Posterior vena cava (tissue), 2 donors: Measurements from ENCODE around the gene TGFB1I1. TPM values are rescaled to one million over a fixed set of nuclear protein-coding genes. Genes with fewer than 3 reads are reported as not detected.
"Not testable (repeated sequence)": the region's sequence is repeated elsewhere in the genome, so short reads cannot be mapped to it uniquely, and the experiment has no call there.

Experiments
- DNase-seq: peaks from one replicate; pipeline ENCODE4 v3.0.0-alpha.2; 2020; ENCODE audit warnings: low spot score
- intact Hi-C, 2 donors: fragments of 100-400 bp; cut with DNase I; formaldehyde crosslinking; loops; one replicate each; pipeline versions ENCODE4 v1.14.1 to v1.14.2; 2022 to 2023
- total RNA-seq, 2 donors: library from RNA; stranded (reverse); fragmentation: NEBNext Ultra II Directional; extraction: Animal tissue kit (Norgen Biotek cat#: 25700); gene quantifications; one replicate each; pipeline ENCODE4 v1.2.1, GENCODE V29; 2021
- donor health status: DM: yes; HTN: yes; CAD: no.
- donor health status: DM: yes; HTN: yes; CAD: no.

TGFB1I1 gene
- total RNA-seq, 2 donors from 2014 or later = 232 to 239 TPM

- peak; percentile 6 for DNase-seq
- intact Hi-C loops = no loop called here
Measured at GRCh38 chr16:31501226-31501965, 29.4 kb downstream of the TGFB1I1 start.

- DNase-seq = no peak
- intact Hi-C loops = no loop called here
Measured at GRCh38 chr16:31501966-31502348, 30.0 kb downstream of the TGFB1I1 start.

GRCh38 chr16:31502981-31503380 is 31.0 kb downstream of the TGFB1I1 start:
- DNase-seq = no peak
- intact Hi-C loops = no loop called here

- DNase-seq, intact Hi-C loops: not testable (repeated sequence)
Measured at GRCh38 chr16:31503555-31503954, 31.6 kb downstream of the TGFB1I1 start.

GRCh38 chr16:31504159-31504558 is 32.2 kb downstream of the TGFB1I1 start:
- intact Hi-C loops = no loop called here
- no peak for DNase-seq

GRCh38 chr16:31505483-31505882 is 33.5 kb downstream of the TGFB1I1 start:
- no peak for DNase-seq
- intact Hi-C loops = no loop called here

GRCh38 chr16:31507617-31507928 is 35.6 kb downstream of the TGFB1I1 start:
- intact Hi-C loops = no loop called here
- no peak for DNase-seq

GRCh38 chr16:31507929-31508705 is 36.2 kb downstream of the TGFB1I1 start, which contains the start of gene RUSF1:
RUSF1 (minus strand) TSS chr16:31508391; CDS start chr16:31508373, 18 bp downstream.
- peak; percentile 98 for DNase-seq

GRCh38 chr16:31508706-31509195 is 36.8 kb downstream of the TGFB1I1 start:
- intact Hi-C loops = no loop called here

More at GRCh38 chr16:31507929-31508705, 36.2 kb downstream of the TGFB1I1 start, which contains the start of gene RUSF1:
- intact Hi-C loops = no loop called here

GRCh38 chr16:31513126-31513525 is 41.2 kb downstream of the TGFB1I1 start:
- intact Hi-C loops = no loop called here
- DNase-seq = no peak

More at GRCh38 chr16:31508706-31509195, 36.8 kb downstream of the TGFB1I1 start:
- no peak for DNase-seq

- DNase-seq = no peak
- intact Hi-C loops = no loop called here
Measured at GRCh38 chr16:31513884-31514283, 41.9 kb downstream of the TGFB1I1 start.

- intact Hi-C loops = no loop called here
- DNase-seq = no peak
Measured at GRCh38 chr16:31517800-31518402, 45.9 kb downstream of the TGFB1I1 start.

- intact Hi-C loops = no loop called here
- no peak for DNase-seq
Measured at GRCh38 chr16:31519759-31520431, 47.9 kb downstream of the TGFB1I1 start.

- intact Hi-C loops = no loop called here
- DNase-seq = no peak
Measured at GRCh38 chr16:31521368-31521767, 49.4 kb downstream of the TGFB1I1 start.

GRCh38 chr16:31522071-31522470 is 50.1 kb downstream of the TGFB1I1 start:
- intact Hi-C loops = no loop called here
- no peak for DNase-seq

- intact Hi-C loops, DNase-seq: not testable (repeated sequence)
Measured at GRCh38 chr16:31523768-31524167, 51.8 kb downstream of the TGFB1I1 start.

GRCh38 chr16:31525113-31525512 is 53.2 kb downstream of the TGFB1I1 start:
- no peak for DNase-seq
- intact Hi-C loops = no loop called here
